HepG2 (cell line): ENCODE measurements around the gene TTC31. TPM values are rescaled to one million over a fixed set of nuclear protein-coding genes. Genes with fewer than 3 reads are reported as not detected.
A peak's percentile ranks its signal among the peaks of the same experiment; 100 is the strongest.

ENCODE experiments used
- MED1 ChIP-seq: sonication (generic); formaldehyde crosslinking; IDR thresholded peaks from 2 replicates; pipeline ENCODE4 v1.4.0; 2020; ENCODE audit warnings: missing genetic modification reagents
- RBAK ChIP-seq: sonication (generic); formaldehyde crosslinking; IDR thresholded peaks from 2 replicates; pipeline ENCODE4 v1.5.1; 2020; ENCODE audit warnings: mild to moderate bottlenecking, missing genetic modification reagents
- TOE1 ChIP-seq: sonication (generic); formaldehyde crosslinking; IDR thresholded peaks from 2 replicates; pipeline ENCODE4 v1.4.0; 2020; ENCODE audit warnings: mild to moderate bottlenecking, missing genetic modification reagents
- ZNF839 ChIP-seq: sonication (generic); formaldehyde crosslinking; IDR thresholded peaks from 2 replicates; pipeline ENCODE4 v1.4.0; 2020; ENCODE audit warnings: missing genetic modification reagents, mild to moderate bottlenecking, borderline replicate concordance
- polyA plus RNA-seq, 8 experiments: library from polyadenylated mRNA; depleted of rRNA in 3 of 8; stranded (reverse) in 7 of 8; unstranded in 1 of 8; fragments of >200 nt; fragmentation: Illumina TruSeq in 4 of 8; extraction: Trizol in 4 of 8; gene quantifications; 2 replicates each; pipeline versions ENCODE4 v1.2.1 to v1.2.3, GENCODE V29; 2011 to 2016; ENCODE audit warnings: low read depth in 4 of 8, missing spikeins in 1 of 8, mixed read lengths in 1 of 8; ENCODE audit not compliant: insufficient read depth in 1 of 8
- total RNA-seq, 5 experiments: library from RNA; depleted of rRNA; stranded (reverse); fragments of >200 nt; fragmentation: Illumina TruSeq; extraction: Trizol; gene quantifications; 2 replicates each; pipeline ENCODE4 v1.2.3, GENCODE V29; 2016; ENCODE audit warnings: low read depth in 1 of 5
- TF ChIP-seq, protein P1 (sequence below): sonication (generic); formaldehyde crosslinking; IDR thresholded peaks from 2 replicates; pipeline ENCODE4 v1.4.0; 2020; ENCODE audit warnings: missing genetic modification reagents
- TF ChIP-seq, protein P2 (sequence below): sonication (generic); formaldehyde crosslinking; IDR thresholded peaks from 2 replicates; pipeline ENCODE4 v1.5.1; 2020; ENCODE audit warnings: missing genetic modification reagents, mild to moderate bottlenecking, borderline replicate concordance
- TF ChIP-seq, protein P3 (sequence below): sonication (generic); formaldehyde crosslinking; IDR thresholded peaks from 2 replicates; pipeline ENCODE4 v1.4.0; 2020; ENCODE audit warnings: missing genetic modification reagents
- TF ChIP-seq, protein P4 (sequence below): sonication (generic); formaldehyde crosslinking; IDR thresholded peaks from 2 replicates; pipeline ENCODE4 v1.9.0; 2021; ENCODE audit warnings: mild to moderate bottlenecking, missing genetic modification reagents

TTC31 gene
- total and polyA plus RNA-seq, 2 of the 13 experiments (the other 11 are each of a cell fraction or from before 2014, with no cell fraction given): 28.3 to 39.5 TPM

DNA sequence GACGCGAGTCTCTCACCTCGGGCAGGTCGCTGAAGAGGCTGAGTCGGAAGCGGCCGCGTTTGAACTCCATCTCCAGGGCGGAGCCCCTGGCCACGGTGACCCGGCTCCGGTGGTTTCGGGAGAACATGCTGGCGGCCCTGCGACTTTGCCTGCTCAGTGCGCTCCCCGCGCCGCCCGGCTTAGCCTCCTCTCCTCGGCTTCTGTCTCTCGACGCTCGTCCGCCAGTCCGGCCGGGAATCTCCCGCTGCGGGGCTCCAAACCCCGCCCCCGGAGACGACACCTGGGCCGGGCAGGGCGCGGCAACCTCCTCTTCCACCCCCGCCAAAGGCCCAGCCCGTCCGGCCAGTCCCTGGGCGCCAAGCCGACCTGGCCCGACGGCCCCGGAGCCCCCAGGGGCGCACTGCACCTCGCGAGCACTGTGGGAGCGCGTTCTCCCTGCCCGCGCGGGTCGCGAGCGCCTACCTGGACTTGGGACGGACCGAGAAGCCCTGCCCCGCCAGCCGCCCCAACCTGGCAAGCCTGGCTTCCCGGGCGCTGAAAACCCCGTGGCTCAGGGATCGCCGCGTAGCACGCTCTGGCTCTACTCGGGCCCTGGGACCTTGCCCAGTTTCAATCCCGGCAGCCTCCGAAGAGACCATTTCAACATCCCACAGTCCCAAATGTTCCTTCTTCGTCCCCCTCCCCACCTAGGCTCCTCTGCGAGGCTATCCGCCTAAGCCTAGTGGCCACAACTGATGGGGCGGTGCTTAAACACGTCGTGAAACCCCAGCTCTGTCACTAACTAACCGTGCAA is 41.0 kb upstream of the TTC31 start, which contains the start of gene RTKN (continued):
- TF ChIP-seq RBAK (CRISPR knock-in tag): no peak
- TF ChIP-seq, protein P1, sequence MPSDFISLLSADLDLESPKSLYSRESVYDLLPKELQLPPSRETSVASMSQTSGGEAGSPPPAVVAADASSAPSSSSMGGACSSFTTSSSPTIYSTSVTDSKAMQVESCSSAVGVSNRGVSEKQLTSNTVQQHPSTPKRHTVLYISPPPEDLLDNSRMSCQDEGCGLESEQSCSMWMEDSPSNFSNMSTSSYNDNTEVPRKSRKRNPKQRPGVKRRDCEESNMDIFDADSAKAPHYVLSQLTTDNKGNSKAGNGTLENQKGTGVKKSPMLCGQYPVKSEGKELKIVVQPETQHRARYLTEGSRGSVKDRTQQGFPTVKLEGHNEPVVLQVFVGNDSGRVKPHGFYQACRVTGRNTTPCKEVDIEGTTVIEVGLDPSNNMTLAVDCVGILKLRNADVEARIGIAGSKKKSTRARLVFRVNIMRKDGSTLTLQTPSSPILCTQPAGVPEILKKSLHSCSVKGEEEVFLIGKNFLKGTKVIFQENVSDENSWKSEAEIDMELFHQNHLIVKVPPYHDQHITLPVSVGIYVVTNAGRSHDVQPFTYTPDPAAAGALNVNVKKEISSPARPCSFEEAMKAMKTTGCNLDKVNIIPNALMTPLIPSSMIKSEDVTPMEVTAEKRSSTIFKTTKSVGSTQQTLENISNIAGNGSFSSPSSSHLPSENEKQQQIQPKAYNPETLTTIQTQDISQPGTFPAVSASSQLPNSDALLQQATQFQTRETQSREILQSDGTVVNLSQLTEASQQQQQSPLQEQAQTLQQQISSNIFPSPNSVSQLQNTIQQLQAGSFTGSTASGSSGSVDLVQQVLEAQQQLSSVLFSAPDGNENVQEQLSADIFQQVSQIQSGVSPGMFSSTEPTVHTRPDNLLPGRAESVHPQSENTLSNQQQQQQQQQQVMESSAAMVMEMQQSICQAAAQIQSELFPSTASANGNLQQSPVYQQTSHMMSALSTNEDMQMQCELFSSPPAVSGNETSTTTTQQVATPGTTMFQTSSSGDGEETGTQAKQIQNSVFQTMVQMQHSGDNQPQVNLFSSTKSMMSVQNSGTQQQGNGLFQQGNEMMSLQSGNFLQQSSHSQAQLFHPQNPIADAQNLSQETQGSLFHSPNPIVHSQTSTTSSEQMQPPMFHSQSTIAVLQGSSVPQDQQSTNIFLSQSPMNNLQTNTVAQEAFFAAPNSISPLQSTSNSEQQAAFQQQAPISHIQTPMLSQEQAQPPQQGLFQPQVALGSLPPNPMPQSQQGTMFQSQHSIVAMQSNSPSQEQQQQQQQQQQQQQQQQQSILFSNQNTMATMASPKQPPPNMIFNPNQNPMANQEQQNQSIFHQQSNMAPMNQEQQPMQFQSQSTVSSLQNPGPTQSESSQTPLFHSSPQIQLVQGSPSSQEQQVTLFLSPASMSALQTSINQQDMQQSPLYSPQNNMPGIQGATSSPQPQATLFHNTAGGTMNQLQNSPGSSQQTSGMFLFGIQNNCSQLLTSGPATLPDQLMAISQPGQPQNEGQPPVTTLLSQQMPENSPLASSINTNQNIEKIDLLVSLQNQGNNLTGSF (CRISPR knock-in tag): 0 out of 2 replicates have a peak, but pooled peaks have one; percentile 38
- peak; percentile 79 for TF ChIP-seq MED1 (CRISPR knock-in tag)
- 0 out of 2 replicates have a peak, but pooled peaks have one; percentile 60 for TF ChIP-seq ZNF839 (CRISPR knock-in tag)
- TF ChIP-seq, protein P2, sequence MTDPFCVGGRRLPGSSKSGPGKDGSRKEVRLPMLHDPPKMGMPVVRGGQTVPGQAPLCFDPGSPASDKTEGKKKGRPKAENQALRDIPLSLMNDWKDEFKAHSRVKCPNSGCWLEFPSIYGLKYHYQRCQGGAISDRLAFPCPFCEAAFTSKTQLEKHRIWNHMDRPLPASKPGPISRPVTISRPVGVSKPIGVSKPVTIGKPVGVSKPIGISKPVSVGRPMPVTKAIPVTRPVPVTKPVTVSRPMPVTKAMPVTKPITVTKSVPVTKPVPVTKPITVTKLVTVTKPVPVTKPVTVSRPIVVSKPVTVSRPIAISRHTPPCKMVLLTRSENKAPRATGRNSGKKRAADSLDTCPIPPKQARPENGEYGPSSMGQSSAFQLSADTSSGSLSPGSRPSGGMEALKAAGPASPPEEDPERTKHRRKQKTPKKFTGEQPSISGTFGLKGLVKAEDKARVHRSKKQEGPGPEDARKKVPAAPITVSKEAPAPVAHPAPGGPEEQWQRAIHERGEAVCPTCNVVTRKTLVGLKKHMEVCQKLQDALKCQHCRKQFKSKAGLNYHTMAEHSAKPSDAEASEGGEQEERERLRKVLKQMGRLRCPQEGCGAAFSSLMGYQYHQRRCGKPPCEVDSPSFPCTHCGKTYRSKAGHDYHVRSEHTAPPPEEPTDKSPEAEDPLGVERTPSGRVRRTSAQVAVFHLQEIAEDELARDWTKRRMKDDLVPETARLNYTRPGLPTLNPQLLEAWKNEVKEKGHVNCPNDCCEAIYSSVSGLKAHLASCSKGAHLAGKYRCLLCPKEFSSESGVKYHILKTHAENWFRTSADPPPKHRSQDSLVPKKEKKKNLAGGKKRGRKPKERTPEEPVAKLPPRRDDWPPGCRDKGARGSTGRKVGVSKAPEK: peak; percentile 43; the same call in 1 of the 2 replicates
- TF ChIP-seq, protein P3, sequence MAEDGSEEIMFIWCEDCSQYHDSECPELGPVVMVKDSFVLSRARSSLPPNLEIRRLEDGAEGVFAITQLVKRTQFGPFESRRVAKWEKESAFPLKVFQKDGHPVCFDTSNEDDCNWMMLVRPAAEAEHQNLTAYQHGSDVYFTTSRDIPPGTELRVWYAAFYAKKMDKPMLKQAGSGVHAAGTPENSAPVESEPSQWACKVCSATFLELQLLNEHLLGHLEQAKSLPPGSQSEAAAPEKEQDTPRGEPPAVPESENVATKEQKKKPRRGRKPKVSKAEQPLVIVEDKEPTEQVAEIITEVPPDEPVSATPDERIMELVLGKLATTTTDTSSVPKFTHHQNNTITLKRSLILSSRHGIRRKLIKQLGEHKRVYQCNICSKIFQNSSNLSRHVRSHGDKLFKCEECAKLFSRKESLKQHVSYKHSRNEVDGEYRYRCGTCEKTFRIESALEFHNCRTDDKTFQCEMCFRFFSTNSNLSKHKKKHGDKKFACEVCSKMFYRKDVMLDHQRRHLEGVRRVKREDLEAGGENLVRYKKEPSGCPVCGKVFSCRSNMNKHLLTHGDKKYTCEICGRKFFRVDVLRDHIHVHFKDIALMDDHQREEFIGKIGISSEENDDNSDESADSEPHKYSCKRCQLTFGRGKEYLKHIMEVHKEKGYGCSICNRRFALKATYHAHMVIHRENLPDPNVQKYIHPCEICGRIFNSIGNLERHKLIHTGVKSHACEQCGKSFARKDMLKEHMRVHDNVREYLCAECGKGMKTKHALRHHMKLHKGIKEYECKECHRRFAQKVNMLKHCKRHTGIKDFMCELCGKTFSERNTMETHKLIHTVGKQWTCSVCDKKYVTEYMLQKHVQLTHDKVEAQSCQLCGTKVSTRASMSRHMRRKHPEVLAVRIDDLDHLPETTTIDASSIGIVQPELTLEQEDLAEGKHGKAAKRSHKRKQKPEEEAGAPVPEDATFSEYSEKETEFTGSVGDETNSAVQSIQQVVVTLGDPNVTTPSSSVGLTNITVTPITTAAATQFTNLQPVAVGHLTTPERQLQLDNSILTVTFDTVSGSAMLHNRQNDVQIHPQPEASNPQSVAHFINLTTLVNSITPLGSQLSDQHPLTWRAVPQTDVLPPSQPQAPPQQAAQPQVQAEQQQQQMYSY (CRISPR knock-in tag): peak; percentile 65
- TF ChIP-seq, protein P4, sequence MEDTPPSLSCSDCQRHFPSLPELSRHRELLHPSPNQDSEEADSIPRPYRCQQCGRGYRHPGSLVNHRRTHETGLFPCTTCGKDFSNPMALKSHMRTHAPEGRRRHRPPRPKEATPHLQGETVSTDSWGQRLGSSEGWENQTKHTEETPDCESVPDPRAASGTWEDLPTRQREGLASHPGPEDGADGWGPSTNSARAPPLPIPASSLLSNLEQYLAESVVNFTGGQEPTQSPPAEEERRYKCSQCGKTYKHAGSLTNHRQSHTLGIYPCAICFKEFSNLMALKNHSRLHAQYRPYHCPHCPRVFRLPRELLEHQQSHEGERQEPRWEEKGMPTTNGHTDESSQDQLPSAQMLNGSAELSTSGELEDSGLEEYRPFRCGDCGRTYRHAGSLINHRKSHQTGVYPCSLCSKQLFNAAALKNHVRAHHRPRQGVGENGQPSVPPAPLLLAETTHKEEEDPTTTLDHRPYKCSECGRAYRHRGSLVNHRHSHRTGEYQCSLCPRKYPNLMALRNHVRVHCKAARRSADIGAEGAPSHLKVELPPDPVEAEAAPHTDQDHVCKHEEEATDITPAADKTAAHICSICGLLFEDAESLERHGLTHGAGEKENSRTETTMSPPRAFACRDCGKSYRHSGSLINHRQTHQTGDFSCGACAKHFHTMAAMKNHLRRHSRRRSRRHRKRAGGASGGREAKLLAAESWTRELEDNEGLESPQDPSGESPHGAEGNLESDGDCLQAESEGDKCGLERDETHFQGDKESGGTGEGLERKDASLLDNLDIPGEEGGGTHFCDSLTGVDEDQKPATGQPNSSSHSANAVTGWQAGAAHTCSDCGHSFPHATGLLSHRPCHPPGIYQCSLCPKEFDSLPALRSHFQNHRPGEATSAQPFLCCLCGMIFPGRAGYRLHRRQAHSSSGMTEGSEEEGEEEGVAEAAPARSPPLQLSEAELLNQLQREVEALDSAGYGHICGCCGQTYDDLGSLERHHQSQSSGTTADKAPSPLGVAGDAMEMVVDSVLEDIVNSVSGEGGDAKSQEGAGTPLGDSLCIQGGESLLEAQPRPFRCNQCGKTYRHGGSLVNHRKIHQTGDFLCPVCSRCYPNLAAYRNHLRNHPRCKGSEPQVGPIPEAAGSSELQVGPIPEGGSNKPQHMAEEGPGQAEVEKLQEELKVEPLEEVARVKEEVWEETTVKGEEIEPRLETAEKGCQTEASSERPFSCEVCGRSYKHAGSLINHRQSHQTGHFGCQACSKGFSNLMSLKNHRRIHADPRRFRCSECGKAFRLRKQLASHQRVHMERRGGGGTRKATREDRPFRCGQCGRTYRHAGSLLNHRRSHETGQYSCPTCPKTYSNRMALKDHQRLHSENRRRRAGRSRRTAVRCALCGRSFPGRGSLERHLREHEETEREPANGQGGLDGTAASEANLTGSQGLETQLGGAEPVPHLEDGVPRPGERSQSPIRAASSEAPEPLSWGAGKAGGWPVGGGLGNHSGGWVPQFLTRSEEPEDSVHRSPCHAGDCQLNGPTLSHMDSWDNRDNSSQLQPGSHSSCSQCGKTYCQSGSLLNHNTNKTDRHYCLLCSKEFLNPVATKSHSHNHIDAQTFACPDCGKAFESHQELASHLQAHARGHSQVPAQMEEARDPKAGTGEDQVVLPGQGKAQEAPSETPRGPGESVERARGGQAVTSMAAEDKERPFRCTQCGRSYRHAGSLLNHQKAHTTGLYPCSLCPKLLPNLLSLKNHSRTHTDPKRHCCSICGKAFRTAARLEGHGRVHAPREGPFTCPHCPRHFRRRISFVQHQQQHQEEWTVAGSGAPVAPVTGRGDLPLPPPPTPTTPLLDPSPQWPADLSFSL (CRISPR knock-in tag): 0 out of 2 replicates have a peak, but pooled peaks have one; percentile 0
- TF ChIP-seq TOE1: peak; percentile 82; the same call in 1 of the 2 replicates
